ENCODE results near the gene ATP6V0B. TPM values are rescaled to one million over a fixed set of nuclear protein-coding genes. Genes with fewer than 3 reads are reported as not detected.

The ATP6V0B gene
- total and polyA plus RNA-seq, 9 of the 15 experiments (the other 6 are each of a cell fraction or from before 2014, with no cell fraction given): 137 to 328 (median 220) TPM

GRCh38 chr1:43978551-43979260 is 3.9 kb downstream of the ATP6V0B start, which contains the start of gene B4GALT2 (continued):
- no peak for TF ChIP-seq TBL1XR1 (IDR thresholded peaks at IDR 0.05; ENCODE audit: low read length in 2 of 2)
- 0 out of 4 replicates have a peak, but pooled peaks have one; percentile 1 to 46 for TF ChIP-seq UBTF (IDR thresholded peaks at IDR 0.05; ENCODE audit: borderline replicate concordance in 1 of 2, low read depth in 2 of 2, low read length in 2 of 2)
- TF ChIP-seq GATAD2B (IDR thresholded peaks at IDR 0.05; ENCODE audit: borderline replicate concordance): no peak
- no peak for TF ChIP-seq PTTG1 (tag; IDR thresholded peaks at IDR 0.05; ENCODE audit: low read depth)
- no peak for TF ChIP-seq ZNF174 (CRISPR knock-in tag; IDR thresholded peaks at IDR 0.05)
- no peak for TF ChIP-seq ZNF407 (IDR thresholded peaks at IDR 0.05; ENCODE audit: low read depth)
- TF ChIP-seq POLR2G (IDR thresholded peaks at IDR 0.05; ENCODE audit: low read depth, low read length): peak; percentile 75
- no peak for TF ChIP-seq EZH2 (IDR thresholded peaks at IDR 0.05; ENCODE audit: borderline replicate concordance, low read depth, low read length)
- peak; percentile 91 for TF ChIP-seq ZNF395 (CRISPR knock-in tag; IDR thresholded peaks at IDR 0.05)
- peak; percentile 8 for TF ChIP-seq CXXC5 (CRISPR knock-in tag; IDR thresholded peaks at IDR 0.05)
- no peak for TF ChIP-seq ZNF696 (CRISPR knock-in tag; conservative IDR thresholded peaks at IDR 0.05)
- no peak for TF ChIP-seq ATF3 (IDR thresholded peaks at IDR 0.05)
- no peak for TF ChIP-seq ATF3 (CRISPR knock-in tag; conservative IDR thresholded peaks at IDR 0.05)
- TF ChIP-seq ZZZ3 (IDR thresholded peaks at IDR 0.05): no peak
- TF ChIP-seq SUPT5H (IDR thresholded peaks at IDR 0.05): peak; percentile 58; the same call in 1 of the 2 replicates

All from K562 (cell line).